C4-2B (cell line): ENCODE data around the gene SMOC2.

ENCODE experiments used
- CTCF ChIP-seq: fragments of 450-650 bp; conservative IDR thresholded peaks from 2 replicates; pipeline ENCODE4 v1.5.1; 2017; ENCODE audit warnings: mild to moderate bottlenecking
- ZFX ChIP-seq: fragments of 450-650 bp; IDR thresholded peaks from 2 replicates; pipeline ENCODE4 v1.6.1; 2017

GRCh38 chr6:168515376-168515775 is 74.4 kb downstream of the SMOC2 start:
- no peak for TF ChIP-seq CTCF
- no peak for TF ChIP-seq ZFX
